NB4 (cell line): ENCODE measurements around the gene CNOT6L.

ENCODE experiments used
- CTCF ChIP-seq: IDR thresholded peaks from one replicate; pipeline ENCODE4 v1.5.1; 2012; ENCODE audit warnings: low read depth, low read length
- MAX ChIP-seq: IDR thresholded peaks from 2 replicates; pipeline ENCODE4 v1.6.1; 2011; ENCODE audit warnings: low read depth, low read length
- MYC ChIP-seq: IDR thresholded peaks from 2 replicates; pipeline ENCODE4 v1.6.1; 2011; ENCODE audit warnings: low read depth, low read length
- POLR2A ChIP-seq: IDR thresholded peaks from 2 replicates; pipeline ENCODE4 v1.6.1; 2011; ENCODE audit warnings: mild to moderate bottlenecking; ENCODE audit not compliant: insufficient read length; ENCODE audit errors: extremely low read depth

- TF ChIP-seq POLR2A (no peak), CTCF (no peak), MAX (no peak), MYC (no peak)
These were observed 105.3 kb downstream of the CNOT6L start for GRCh38 chr4:77713884-77714283.
